ENCODE results near the gene TCAP.

TCAP gene

DNA sequence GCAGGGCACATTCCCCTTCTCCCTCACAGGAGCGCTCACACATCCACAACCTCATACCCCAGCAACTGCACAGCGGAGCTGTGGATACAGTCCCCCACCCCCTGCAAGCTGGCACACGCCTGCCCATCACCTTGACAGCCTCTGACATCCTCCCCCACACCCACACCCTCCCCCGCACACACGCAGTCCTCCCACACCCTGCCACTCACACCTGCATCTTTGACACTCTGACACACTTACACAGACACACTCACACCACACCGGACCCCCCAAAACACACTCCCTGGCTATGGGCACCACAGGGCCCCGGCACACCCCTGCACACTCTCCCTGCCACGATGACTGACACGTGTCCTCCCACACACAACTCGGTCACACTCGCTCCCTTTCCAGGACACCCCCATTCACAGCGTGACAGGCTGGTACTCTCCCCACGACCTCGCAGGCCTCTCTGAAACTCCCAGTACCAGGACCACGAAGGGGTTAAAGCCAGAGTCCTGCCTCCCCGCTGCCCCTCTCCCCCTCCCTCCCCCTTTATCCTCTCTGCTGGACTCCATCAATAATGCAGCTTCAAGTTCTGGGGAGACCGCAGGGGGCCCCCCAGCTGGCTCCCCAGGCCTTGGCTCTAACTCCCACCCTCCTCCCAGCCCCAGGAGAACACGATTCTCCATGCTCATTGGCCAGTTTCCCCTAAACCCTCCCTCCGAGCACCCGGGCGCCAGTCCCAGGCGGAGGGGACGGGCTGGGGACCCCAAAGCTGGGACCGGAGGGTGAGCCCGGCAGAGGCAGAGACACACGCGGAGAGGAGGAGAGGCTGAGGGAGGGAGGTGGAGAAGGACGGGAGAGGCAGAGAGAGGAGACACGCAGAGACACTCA lies 38.7 kb upstream of the TCAP start, which contains the start of gene PPP1R1B:
Gene PPP1R1B, plus strand, starts transcription at position 782 of the 876 bp plus-strand sequence. CDS start 441 bp downstream, outside the sequence.
- no peak within 1 kb of the TSS for H3K4me3 ChIP-seq (replicated peaks; ENCODE audit: low read depth, low read length)
- TF ChIP-seq, protein P1, sequence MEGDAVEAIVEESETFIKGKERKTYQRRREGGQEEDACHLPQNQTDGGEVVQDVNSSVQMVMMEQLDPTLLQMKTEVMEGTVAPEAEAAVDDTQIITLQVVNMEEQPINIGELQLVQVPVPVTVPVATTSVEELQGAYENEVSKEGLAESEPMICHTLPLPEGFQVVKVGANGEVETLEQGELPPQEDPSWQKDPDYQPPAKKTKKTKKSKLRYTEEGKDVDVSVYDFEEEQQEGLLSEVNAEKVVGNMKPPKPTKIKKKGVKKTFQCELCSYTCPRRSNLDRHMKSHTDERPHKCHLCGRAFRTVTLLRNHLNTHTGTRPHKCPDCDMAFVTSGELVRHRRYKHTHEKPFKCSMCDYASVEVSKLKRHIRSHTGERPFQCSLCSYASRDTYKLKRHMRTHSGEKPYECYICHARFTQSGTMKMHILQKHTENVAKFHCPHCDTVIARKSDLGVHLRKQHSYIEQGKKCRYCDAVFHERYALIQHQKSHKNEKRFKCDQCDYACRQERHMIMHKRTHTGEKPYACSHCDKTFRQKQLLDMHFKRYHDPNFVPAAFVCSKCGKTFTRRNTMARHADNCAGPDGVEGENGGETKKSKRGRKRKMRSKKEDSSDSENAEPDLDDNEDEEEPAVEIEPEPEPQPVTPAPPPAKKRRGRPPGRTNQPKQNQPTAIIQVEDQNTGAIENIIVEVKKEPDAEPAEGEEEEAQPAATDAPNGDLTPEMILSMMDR (IDR thresholded peaks at IDR 0.05; ENCODE audit: low read depth, low read length, missing control alignments) = no peak

DNA sequence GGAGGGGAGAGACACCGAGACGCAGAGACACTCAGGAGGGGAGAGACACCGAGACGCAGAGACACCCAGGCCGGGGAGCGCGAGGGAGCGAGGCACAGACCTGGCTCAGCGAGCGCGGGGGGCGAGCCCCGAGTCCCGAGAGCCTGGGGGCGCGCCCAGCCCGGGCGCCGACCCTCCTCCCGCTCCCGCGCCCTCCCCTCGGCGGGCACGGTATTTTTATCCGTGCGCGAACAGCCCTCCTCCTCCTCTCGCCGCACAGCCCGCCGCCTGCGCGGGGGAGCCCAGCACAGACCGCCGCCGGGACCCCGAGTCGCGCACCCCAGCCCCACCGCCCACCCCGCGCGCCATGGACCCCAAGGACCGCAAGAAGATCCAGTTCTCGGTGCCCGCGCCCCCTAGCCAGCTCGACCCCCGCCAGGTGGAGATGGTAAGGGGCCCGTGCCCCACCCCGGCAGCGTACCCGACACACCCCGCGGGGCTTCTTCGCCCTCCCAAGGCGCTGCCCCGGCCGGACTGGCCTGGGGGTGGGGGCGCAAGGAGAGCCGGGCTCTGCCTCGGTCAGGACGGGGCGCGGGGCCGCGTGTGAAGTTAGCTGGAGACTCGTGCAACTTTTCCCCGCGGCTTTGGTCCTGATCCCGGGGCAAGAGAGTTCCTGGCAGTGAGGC lies 38.0 kb upstream of the TCAP start:
- no peak overlapping the region for H3K4me3 ChIP-seq (replicated peaks; ENCODE audit: low read depth, low read length)
- TF ChIP-seq, protein P1 (IDR thresholded peaks at IDR 0.05; ENCODE audit: low read depth, low read length, missing control alignments) = no peak
- DNase-seq (ENCODE audit: extremely low read depth, low read depth) = no peak

More for the DNA sequence above, 38.7 kb upstream of the TCAP start, which contains the start of gene PPP1R1B:
- no peak for DNase-seq (ENCODE audit: extremely low read depth, low read depth)

DNA sequence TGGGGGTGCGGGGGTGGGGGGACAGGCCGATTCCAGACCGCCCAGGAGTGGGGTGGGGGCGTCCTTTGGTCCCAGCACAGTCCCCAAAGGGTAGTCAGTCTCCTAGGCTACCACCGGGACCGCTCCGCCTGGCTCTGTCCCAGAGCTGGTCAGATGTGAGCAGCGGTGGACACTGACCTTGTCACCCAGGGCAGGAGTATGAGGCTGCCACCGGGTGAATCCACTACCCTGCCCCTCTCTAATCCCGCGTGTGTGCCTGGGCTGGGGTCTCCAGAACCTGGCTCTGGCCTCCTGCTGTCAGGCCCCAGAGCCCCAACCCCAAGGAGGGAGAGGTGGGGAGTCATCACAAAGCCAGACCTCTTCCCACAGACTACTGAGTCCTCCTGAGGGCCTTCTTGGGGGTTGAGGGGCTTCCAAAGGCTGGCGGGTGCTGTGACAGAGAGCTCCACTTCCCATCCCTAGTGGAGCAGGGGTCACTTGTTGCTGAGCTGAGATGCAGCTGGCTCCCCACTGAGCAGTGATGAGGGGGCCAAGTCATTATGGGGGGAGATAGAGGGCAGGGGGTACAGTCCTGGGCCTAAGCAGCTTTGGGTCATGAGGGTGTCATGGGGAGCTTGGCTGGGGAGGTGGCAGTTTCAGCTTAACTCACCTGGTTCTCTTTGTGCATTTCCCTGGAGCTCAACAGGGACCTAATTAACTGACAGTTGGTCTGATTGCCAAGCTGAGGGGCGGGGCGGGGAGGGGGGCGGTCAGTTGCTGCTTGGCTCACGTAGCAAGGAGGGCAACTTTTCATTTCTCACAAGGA lies 37.2 kb upstream of the TCAP start:
- H3K4me3 ChIP-seq (replicated peaks; ENCODE audit: low read depth, low read length) = no peak overlapping the region
- TF ChIP-seq, protein P1 (IDR thresholded peaks at IDR 0.05; ENCODE audit: low read depth, low read length, missing control alignments) = no peak
- DNase-seq (ENCODE audit: extremely low read depth, low read depth) = no peak

DNA sequence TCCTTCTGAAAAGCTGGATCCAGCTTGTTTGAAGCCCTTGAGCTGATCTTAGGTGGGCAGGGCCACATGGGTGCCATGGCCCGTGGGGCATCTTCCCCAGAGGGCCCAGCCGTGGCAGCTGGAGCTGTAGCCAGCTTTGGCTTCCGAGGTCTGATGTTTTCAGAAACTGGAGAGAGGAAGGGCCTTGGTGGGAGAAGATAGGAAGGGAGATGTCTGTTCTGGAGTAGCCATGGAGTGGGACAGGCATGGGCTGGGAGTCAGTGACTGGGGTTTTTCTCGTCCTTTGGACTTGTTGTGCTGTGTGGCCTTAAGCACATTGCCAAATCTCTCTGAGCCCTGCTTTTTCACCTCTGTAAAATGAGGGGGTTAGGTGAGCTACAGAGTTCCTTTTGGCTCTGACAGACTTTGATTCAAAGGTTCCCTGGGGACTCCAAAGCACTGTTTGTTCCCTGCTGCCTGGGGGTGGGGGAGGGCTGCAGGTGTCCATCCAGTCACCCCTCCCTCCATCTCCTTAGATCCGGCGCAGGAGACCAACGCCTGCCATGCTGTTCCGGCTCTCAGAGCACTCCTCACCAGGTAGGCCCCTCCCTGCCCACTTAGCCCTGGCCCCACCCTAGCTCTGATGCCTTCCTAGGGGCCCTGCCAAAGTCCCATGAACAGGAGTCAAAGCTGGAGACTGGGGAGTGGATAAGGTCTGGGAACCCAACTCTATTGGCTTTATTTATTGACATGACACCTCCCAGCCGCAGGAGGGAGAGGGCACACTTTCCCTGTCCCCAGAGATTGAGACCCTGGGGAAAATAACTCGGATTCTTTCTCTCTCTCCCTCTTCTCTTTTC lies 36.3 kb upstream of the TCAP start:
- TF ChIP-seq, protein P1 (IDR thresholded peaks at IDR 0.05; ENCODE audit: low read depth, low read length, missing control alignments) = no peak
- no peak for DNase-seq (ENCODE audit: extremely low read depth, low read depth)
- no peak overlapping the region for H3K4me3 ChIP-seq (replicated peaks; ENCODE audit: low read depth, low read length)

DNA sequence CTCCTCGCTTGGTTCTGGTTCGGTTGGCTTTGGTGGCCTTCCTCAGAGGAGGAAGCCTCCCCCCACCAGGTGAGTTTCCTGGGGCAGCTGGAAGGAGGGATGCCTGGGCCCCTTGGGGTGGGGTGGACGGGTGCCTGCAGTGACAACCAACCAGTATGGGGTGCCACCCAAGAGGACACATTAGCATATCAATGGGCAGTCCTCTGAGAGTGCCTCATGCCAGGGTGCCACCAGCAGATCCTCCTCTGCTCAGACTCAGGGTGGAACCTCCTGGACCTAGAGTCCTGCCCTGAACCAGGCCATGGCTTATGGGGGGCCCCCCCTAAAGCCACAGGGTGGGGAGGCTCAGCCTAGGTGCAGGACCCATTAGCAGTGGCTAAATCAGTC lies 35.7 kb upstream of the TCAP start:
- H3K4me3 ChIP-seq (replicated peaks; ENCODE audit: low read depth, low read length) = no peak overlapping the region
- DNase-seq (ENCODE audit: extremely low read depth, low read depth) = no peak
- TF ChIP-seq, protein P1 (IDR thresholded peaks at IDR 0.05; ENCODE audit: low read depth, low read length, missing control alignments) = no peak

DNA sequence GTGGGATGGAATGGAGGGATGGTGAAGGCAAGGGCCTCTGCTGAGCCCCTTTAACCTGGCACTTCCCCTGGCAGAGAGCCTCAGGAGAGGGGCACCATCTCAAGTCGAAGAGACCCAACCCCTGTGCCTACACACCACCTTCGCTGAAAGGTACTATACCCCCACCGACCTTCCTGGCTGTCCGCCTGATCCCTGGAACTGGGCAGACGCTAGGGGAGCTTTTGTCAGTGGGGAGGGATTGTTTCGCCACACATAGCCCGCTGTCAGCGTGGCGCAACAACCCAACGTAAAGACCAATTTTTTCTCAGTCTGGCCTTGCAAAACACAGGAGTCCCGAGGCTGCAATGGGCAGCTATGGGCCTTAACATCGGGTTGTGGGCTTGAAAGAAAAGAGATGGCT lies 35.3 kb upstream of the TCAP start:
- no peak overlapping the region for H3K4me3 ChIP-seq (replicated peaks; ENCODE audit: low read depth, low read length)
- no peak for DNase-seq (ENCODE audit: extremely low read depth, low read depth)
- TF ChIP-seq, protein P1 (IDR thresholded peaks at IDR 0.05; ENCODE audit: low read depth, low read length, missing control alignments) = no peak
